Neural cell (in vitro differentiated cells): ENCODE data around the gene MIAT. TPM values are rescaled to one million over a fixed set of nuclear protein-coding genes. Genes with fewer than 3 reads are reported as not detected.

Experiments used
- H2AFZ ChIP-seq: fragments of 200-600, 300-800 bp; sonication (generic), shearing (Covaris generic); 2 replicates; pipeline ENCODE4 v1.6.0; 2014; ENCODE audit warnings: low read depth, mild to moderate bottlenecking, antibody characterized with exemption, low read length, moderate library complexity
- H3F3A ChIP-seq: fragments of 200-600 bp; shearing (Covaris generic); 2 replicates; pipeline ENCODE4 v1.6.1; 2016; ENCODE audit warnings: mild to moderate bottlenecking, moderate library complexity, mixed read lengths, antibody characterized with exemption, low read length; ENCODE audit not compliant: insufficient read depth, poor library complexity, severe bottlenecking
- H3K27ac ChIP-seq: fragments of 200-600, 300-800 bp; sonication (generic), shearing (Covaris generic); 2 replicates; pipeline ENCODE4 v1.5.1; 2014; ENCODE audit warnings: mild to moderate bottlenecking, low read length, moderate library complexity
- H3K27me3 ChIP-seq: fragments of 300-800, 200-600 bp; sonication (generic), shearing (Covaris generic); 2 replicates; pipeline ENCODE4 v1.6.0; 2014; ENCODE audit warnings: mild to moderate bottlenecking, low read depth, low read length, moderate library complexity; ENCODE audit not compliant: insufficient read depth
- H3K36me3 ChIP-seq: fragments of 300-800, 200-600 bp; sonication (generic), shearing (Covaris generic); 2 replicates; pipeline ENCODE4 v1.5.1; 2014; ENCODE audit warnings: mild to moderate bottlenecking, antibody characterized with exemption, low read length, moderate library complexity; ENCODE audit not compliant: insufficient read depth
- H3K4me2 ChIP-seq: fragments of 300-800, 200-600 bp; sonication (generic), shearing (Covaris generic); 2 replicates; pipeline ENCODE4 v1.6.0; 2014; ENCODE audit warnings: mild to moderate bottlenecking, low read length
- H3K4me3 ChIP-seq: fragments of 300-800, 200-600 bp; sonication (generic), shearing (Covaris generic); 2 replicates; pipeline ENCODE4 v1.5.1; 2014; ENCODE audit warnings: mild to moderate bottlenecking, low read length, moderate library complexity
- H3K79me2 ChIP-seq: fragments of 200-600 bp; shearing (Covaris generic); replicated peaks from 2 replicates; pipeline ENCODE4 v1.6.0; 2014; ENCODE audit warnings: mild to moderate bottlenecking, low read length, moderate library complexity; ENCODE audit not compliant: insufficient read depth
- H3K9ac ChIP-seq: fragments of 300-800, 200-600 bp; sonication (generic), shearing (Covaris generic); 2 replicates; pipeline ENCODE4 v1.6.1; 2016; ENCODE audit warnings: mild to moderate bottlenecking, low read length, mixed read lengths
- H3K9me2 ChIP-seq: fragments of 200-600 bp; shearing (Covaris generic); 2 replicates; pipeline ENCODE4 v1.6.1; 2016; ENCODE audit warnings: mild to moderate bottlenecking, low read length, mixed read lengths; ENCODE audit not compliant: insufficient read depth
- H3K9me3 ChIP-seq: fragments of 200-600, 300-800 bp; sonication (generic), shearing (Covaris generic); 2 replicates; pipeline ENCODE4 v1.6.1; 2016; ENCODE audit warnings: mild to moderate bottlenecking, mixed run types, low read length, moderate library complexity, mixed read lengths
- H4K20me1 ChIP-seq: fragments of 200-600 bp; shearing (Covaris generic); 2 replicates; pipeline ENCODE4 v1.6.1; 2016; ENCODE audit warnings: mild to moderate bottlenecking, mixed run types; ENCODE audit not compliant: insufficient read depth
- CTCF ChIP-seq: fragments of 450-650 bp; IDR thresholded peaks from 2 replicates; pipeline ENCODE4 v1.5.1; 2014; ENCODE audit warnings: antibody characterized with exemption, mild to moderate bottlenecking, moderate library complexity; ENCODE audit not compliant: poor library complexity, severe bottlenecking
- EP300 ChIP-seq: fragments of 450-650 bp; conservative IDR thresholded peaks from 2 replicates; pipeline ENCODE4 v1.6.1; 2014; ENCODE audit warnings: antibody characterized with exemption, mild to moderate bottlenecking, moderate library complexity; ENCODE audit not compliant: poor library complexity, severe bottlenecking
- EZH2 ChIP-seq: fragments of 200-600, 300-800 bp; shearing (Covaris generic), sonication (generic); IDR thresholded peaks from 2 replicates; pipeline ENCODE4 v1.6.1; 2014; ENCODE audit warnings: antibody characterized with exemption, low read length, borderline replicate concordance, mild to moderate bottlenecking; ENCODE audit not compliant: insufficient read depth, poor library complexity, severe bottlenecking
- MXI1 ChIP-seq: fragments of 450-650 bp; conservative IDR thresholded peaks from 2 replicates; pipeline ENCODE4 v1.6.1; 2014; ENCODE audit warnings: antibody characterized with exemption, mild to moderate bottlenecking; ENCODE audit not compliant: poor library complexity, severe bottlenecking
- POLR2AphosphoS5 ChIP-seq: IDR thresholded peaks from 2 replicates; pipeline ENCODE4 v1.6.1; 2012
- RAD21 ChIP-seq: fragments of 450-650 bp; conservative IDR thresholded peaks from 2 replicates; pipeline ENCODE4 v1.6.1; 2014; ENCODE audit warnings: antibody characterized with exemption, mild to moderate bottlenecking, moderate library complexity
- REST ChIP-seq: IDR thresholded peaks from 2 replicates; pipeline ENCODE4 v1.6.1; 2012; ENCODE audit warnings: borderline replicate concordance
- SMC3 ChIP-seq: fragments of 450-650 bp; conservative IDR thresholded peaks from 2 replicates; pipeline ENCODE4 v1.6.1; 2014; ENCODE audit warnings: antibody characterized with exemption, mild to moderate bottlenecking, moderate library complexity; ENCODE audit not compliant: poor library complexity
- TAF1 ChIP-seq: IDR thresholded peaks from 2 replicates; pipeline ENCODE4 v1.6.1; 2012; ENCODE audit warnings: low read depth
- polyA minus RNA-seq: library from RNA; depleted of rRNA, polyadenylated mRNA; stranded (reverse); fragments of >200 nt; gene quantifications from 2 replicates; pipeline ENCODE4 v1.2.3, GENCODE V29; 2014
- polyA plus RNA-seq: library from polyadenylated mRNA; depleted of rRNA; stranded (reverse); fragments of >200 nt; gene quantifications from 2 replicates; pipeline ENCODE4 v1.2.3, GENCODE V29; 2014

The MIAT gene
- 529 and 710 TPM in 2 replicates for polyA plus RNA-seq
- 421 and 468 TPM in 2 replicates for polyA minus RNA-seq

DNA sequence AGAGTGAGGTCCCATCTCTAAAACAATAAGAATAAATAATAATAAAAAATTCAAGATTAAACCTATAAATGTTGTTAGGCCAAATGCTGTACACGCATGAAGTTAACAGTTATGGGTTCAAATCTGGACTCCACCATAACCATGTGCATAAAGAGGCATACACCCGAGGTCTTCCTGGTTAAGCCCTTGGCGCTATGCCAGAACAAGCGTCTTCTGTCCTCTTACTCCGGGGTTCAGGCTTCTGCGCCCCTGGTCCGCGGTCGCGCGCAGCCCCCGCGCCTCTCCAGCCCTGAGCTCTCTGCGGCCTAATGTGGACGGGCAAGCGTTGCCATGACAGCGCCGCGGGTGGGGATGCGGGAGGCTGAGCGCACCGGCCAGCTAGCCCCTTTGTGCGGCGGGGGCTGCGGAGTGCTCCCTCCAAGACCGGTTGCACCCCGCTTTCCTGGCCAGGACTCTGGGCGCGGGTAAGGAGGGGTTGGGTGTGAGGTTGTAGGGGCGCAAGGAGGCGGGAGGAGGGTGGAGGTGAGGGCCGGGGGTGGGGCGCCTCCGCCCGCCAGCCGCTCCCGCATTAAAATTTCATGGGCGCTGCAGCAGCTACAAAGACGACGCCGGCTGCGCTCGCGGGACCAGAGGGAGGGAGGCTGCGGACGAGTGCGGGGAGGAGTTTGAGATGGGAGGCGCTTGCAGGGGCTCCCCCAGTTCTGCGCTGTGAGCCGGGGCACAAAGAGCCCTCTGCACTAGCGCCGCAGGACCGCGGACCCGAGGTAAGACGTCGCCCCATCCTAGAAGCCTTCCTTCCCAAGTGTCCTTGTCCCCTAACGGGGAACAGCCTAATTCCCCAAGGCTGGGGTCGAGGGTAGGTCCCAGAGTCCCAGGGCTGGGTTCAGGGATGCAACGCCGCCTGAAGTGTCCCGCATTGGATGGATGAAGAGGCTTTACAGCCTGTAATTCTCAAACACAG is at the start of gene MIAT:
Gene MIAT, plus strand, starts transcription at position 698 of the 961 bp plus-strand sequence.
- Histone ChIP-seq H4K20me1 (peaks cover 21% of the 10 kb centered on the region), H3K4me3 (peak within 1 kb of the TSS; percentile 98), H2AFZ (peak within 1 kb of the TSS; percentile 95), H3K9me2 (no peaks in the 10 kb centered on the region), H3K9ac (peak within 1 kb of the TSS; percentile 100), H3K27me3 (no peaks in the 10 kb centered on the region), H3K27ac (peak within 1 kb of the TSS; percentile 94), H3K9me3 (no peaks in the 10 kb centered on the region), H3K79me2 (peaks cover 54% of the 10 kb centered on the region), H3K36me3 (no peaks in the 10 kb centered on the region), H3F3A (peaks cover 4% of the 10 kb centered on the region), H3K4me2 (peak within 1 kb of the TSS; percentile 87)
- peak; percentile 33 for TF ChIP-seq RAD21
- TF ChIP-seq EZH2 = no peak
- TF ChIP-seq MXI1 = peak; percentile 38
- peak; percentile 53 for TF ChIP-seq TAF1
- peak; percentile 90 for TF ChIP-seq REST
- TF ChIP-seq EP300 = peak; percentile 46
- no peak for TF ChIP-seq CTCF
- TF ChIP-seq SMC3 = peak; percentile 35
- peak; percentile 81 for TF ChIP-seq POLR2AphosphoS5

DNA sequence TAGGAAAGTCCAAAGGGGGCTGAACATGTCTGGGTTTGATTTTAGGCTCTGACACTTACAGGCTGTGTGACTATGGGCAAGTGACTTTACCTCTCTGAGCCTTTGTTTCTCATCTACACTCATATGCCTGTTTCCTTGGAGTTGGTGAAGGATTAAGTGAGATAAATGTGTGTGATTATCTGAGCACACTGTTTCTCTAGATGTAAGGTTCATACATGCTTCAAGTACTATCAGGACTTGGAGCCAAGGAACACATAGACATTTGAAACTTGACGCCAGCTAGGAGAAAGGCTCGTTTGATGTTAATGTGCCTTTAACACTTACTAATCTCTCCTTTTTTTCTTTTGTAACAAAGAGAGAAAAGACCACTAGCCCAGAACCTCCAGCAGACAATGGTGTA is 49.3 kb upstream of the MIAT start:
- no peaks in the 10 kb centered on the region for H4K20me1 ChIP-seq
- H2AFZ ChIP-seq = no peak overlapping the region
- H3K4me3 ChIP-seq = no peak overlapping the region
- no peaks in the 10 kb centered on the region for H3K9me3 ChIP-seq
- no peaks in the 10 kb centered on the region for H3K36me3 ChIP-seq
- no peaks in the 10 kb centered on the region for H3K27me3 ChIP-seq
- TF ChIP-seq EZH2 (no peak), MXI1 (no peak), SMC3 (no peak), POLR2AphosphoS5 (no peak), REST (no peak), TAF1 (no peak), EP300 (no peak), CTCF (no peak), RAD21 (no peak)
- H3K9me2 ChIP-seq = no peaks in the 10 kb centered on the region
- no peak overlapping the region for H3K9ac ChIP-seq
- no peak overlapping the region for H3K4me2 ChIP-seq
- H3K79me2 ChIP-seq = no peaks in the 10 kb centered on the region
- H3F3A ChIP-seq = no peaks in the 10 kb centered on the region
- H3K27ac ChIP-seq = no peak overlapping the region
